Effector CD8-positive, alpha-beta T cell (primary cell): Measurements from ENCODE around the gene PCLO.
"Not testable (repeated sequence)": the region's sequence is repeated elsewhere in the genome, so short reads cannot be mapped to it uniquely, and the experiment has no call there.

Source experiments
- DNase-seq: peaks from one replicate; lab custom pipeline; 2025; lab: John Stamatoyannopoulos, UW

PCLO gene

GRCh38 chr7:82736633-82737032, 426.1 kb downstream of the PCLO start:
- no peak for DNase-seq

- DNase-seq, result no peak
These were observed 430.0 kb downstream of the PCLO start for GRCh38 chr7:82732677-82733076.

- no peak for DNase-seq
These were observed 433.3 kb downstream of the PCLO start for GRCh38 chr7:82729172-82730030.

DNA sequence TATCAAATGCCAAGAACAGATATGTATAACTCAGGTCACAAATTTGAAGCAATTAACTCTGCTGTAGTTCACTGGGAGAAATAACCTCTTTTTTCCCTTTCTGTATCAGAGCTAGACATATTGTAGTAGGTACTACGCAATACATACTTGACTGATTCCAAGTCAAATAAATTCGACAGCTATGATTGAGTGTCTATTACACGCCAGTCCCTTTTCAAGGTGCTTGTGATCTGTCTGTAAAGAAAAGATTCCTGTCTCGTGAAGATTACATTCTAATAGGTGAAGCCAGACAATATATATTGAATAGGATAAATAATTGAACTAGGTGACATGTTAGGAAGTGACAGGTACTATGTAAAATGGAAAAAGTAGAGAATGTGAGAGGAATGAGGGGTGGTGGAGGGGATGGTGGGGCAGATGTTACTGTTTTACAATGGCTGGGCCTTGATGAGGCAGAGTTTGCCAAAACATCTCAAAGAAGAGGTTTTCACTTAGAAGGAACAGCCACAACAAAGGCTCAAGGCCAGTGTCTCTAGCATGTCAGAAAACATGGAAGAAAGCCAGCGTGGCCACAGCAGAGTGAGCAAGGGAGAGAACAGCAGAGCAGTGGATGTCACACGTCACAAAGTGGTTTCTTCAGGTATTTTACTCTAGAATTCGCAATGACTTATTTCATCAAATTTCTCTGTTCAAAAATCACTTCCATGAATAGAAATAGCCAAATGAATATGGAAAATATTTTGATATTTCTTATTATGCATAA, 436.5 kb downstream of the PCLO start:
- no peak for DNase-seq

- no peak for DNase-seq
These were observed 439.3 kb downstream of the PCLO start for GRCh38 chr7:82723411-82723810.

DNA sequence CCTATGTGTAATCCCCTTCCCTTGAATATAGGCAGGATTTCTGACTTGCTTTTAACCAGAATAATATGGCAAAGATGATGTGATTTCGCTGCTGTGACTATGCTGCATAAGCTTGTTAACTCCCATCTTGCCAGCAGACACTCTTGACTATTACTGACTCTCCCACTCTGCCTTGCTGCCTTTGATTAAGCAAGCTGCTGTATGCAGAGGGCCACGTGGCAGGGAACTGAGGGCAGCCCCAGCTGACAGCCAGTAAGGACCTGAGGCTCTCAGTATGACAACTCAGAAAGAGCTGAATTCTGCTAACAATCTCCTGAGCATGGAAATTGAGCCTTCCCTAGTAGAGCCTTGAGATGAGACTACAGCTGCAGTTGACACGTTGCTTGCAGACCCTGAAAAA, 439.7 kb downstream of the PCLO start:
- DNase-seq, result no peak

- DNase-seq, result no peak
These were observed 447.3 kb downstream of the PCLO start for GRCh38 chr7:82715344-82715743.

DNA sequence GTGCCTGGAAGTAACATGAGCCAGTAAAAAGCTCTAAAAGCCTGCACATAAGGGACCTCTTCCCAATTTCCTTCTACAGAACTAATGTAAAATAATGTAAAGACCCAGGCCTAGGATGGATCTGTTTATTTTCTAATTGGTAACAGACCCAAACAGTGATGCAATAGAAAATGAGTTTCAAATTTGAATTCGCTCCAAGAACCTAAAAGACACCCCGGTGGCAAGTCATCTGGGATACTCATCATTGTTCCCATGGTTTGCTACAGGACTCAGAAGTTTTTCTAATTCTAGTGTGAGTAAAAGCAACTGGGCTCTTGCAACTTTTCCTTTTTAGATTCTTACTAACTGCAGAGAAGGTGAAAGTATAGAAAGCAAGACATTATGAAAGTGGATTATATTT, 447.8 kb downstream of the PCLO start:
- no peak for DNase-seq

GRCh38 chr7:82713506-82713905, 449.2 kb downstream of the PCLO start:
- DNase-seq, result no peak

DNA sequence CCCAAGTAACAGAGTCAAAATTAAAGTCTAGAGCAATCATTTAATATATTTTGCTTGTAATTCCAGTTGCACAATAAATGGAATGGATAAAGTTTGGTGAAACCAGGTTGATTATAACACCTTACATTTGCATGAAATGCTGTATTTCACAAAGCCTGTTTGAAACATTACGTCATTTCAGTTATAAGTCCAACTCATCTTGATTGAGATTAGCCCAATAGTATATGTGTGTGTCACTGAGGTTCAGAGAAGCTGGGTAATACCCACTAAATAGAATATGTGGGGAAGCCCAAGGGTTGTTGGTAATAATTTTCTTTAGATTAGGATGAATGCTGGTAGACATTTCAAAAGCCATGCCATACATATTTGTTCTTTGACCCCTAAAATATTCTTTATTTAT, 456.3 kb downstream of the PCLO start:
- not testable (repeated sequence) for DNase-seq

DNA sequence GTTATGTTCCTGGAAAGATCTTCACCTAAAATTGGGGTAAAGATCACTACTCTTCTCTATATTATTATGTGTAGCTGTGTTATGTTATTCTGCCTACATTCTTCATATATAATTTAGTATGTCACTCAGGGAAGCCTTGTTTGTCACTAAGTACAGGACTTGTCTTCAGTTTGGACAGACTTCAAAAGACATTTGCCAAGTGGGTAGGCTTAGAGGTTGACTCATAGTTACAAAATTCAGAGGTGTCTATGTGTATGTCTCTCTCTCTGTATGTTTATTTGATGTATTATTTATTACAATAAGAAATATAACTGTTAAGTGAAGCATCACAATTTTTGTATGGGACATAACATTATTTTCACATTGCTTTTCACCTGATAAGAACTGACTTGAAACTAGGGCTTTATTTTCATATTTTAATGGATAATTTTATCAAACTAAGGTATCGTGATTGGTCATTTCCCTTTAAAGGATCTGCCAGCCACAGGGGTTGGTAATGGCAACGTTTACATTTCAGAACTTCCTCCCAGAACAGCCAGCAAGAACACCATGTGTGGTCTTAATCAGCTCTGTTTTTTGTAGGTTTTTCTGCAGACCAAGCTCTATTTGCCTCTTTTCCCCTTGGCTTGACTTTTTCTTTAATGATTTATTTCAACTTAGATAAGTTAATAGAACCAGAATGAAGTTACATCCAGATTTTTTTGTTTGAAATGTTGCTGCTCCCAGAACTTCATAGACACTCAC, 457.0 kb downstream of the PCLO start:
- no peak for DNase-seq

GRCh38 chr7:82704121-82704520, 458.6 kb downstream of the PCLO start:
- DNase-seq, result no peak
